Measurements from ENCODE around the gene SMO. TPM values are rescaled to one million over a fixed set of nuclear protein-coding genes. Genes with fewer than 3 reads are reported as not detected.
A peak's percentile ranks its signal among the peaks of the same experiment; 100 is the strongest.

The SMO gene
- total and polyA plus RNA-seq, 4 donors, result 0.87 to 19.3 (median 3.6) TPM

- Histone ChIP-seq H3K9me3 (ENCODE audit: control insufficient read depth in 4 of 4, insufficient read depth in 3 of 4, low read length in 3 of 4) (no peaks in the 10 kb centered on the region), H3K27me3 (ENCODE audit: control insufficient read depth in 3 of 3, insufficient read depth in 3 of 3, low read length in 2 of 3) (peaks cover 0 to 7% (median 0%) of the 10 kb centered on the region in 3 donors), H3K36me3 (ENCODE audit: control insufficient read depth in 4 of 4, insufficient read depth in 4 of 4, low read length in 4 of 4) (peaks cover 0 to 10% (median 3%) of the 10 kb centered on the region in 4 donors), H3K4me3 (no peak overlapping the region), H3K4me1 (ENCODE audit: control insufficient read depth in 5 of 5, insufficient read depth in 5 of 5, low read length in 5 of 5) (peaks cover 3 to 18% (median 10%) of the 10 kb centered on the region in 5 donors), H3K9ac (ENCODE audit: insufficient read depth in 1 of 2, low read length in 2 of 2) (peak overlapping the region in 1 of 2 donors; percentile 25), H3K27ac (ENCODE audit: low read depth in 1 of 2, low read length in 1 of 2) (no peak overlapping the region)
- no peak for ATAC-seq (ENCODE audit: insufficient read depth, low FRiP score)
- WGBS, 2 donors, result 83 to 96% methylated on average over 3 of the region's 3 CpGs
- TF ChIP-seq CTCF (IDR thresholded peaks at IDR 0.05; ENCODE audit: control extremely low read depth, extremely low read depth), result no peak
- DNase-seq, result no peak
These were observed 2.8 kb downstream of the SMO start for GRCh38 chr7:129191272-129191671.

GRCh38 chr7:129193892-129194291 is 5.5 kb downstream of the SMO start:
- peaks cover 0 to 7% (median 0%) of the 10 kb centered on the region in 3 donors for H3K27me3 ChIP-seq (ENCODE audit: control insufficient read depth in 3 of 3, insufficient read depth in 3 of 3, low read length in 2 of 3)
- 80 to 94% methylated on average over 3 of the region's 3 CpGs for WGBS, 2 donors
- no peak for TF ChIP-seq CTCF (IDR thresholded peaks at IDR 0.05; ENCODE audit: control extremely low read depth, extremely low read depth)
- no peaks in the 10 kb centered on the region for H3K9me3 ChIP-seq (ENCODE audit: control insufficient read depth in 4 of 4, insufficient read depth in 3 of 4, low read length in 3 of 4)
- peaks cover 0 to 10% (median 3%) of the 10 kb centered on the region in 4 donors for H3K36me3 ChIP-seq (ENCODE audit: control insufficient read depth in 4 of 4, insufficient read depth in 4 of 4, low read length in 4 of 4)
- no peak overlapping the region for H3K27ac ChIP-seq (ENCODE audit: low read depth in 1 of 2, low read length in 1 of 2)
- no peak overlapping the region for H3K9ac ChIP-seq (ENCODE audit: insufficient read depth in 1 of 2, low read length in 2 of 2)
- H3K4me3 ChIP-seq, result no peak overlapping the region
- DNase-seq, result no peak
- ATAC-seq (ENCODE audit: insufficient read depth, low FRiP score), result no peak
- peaks cover 3 to 10% (median 9%) of the 10 kb centered on the region in 5 donors for H3K4me1 ChIP-seq (ENCODE audit: control insufficient read depth in 5 of 5, insufficient read depth in 5 of 5, low read length in 5 of 5)

- Histone ChIP-seq H3K27ac (ENCODE audit: low read depth in 1 of 2, low read length in 1 of 2) (no peak overlapping the region), H3K27me3 (ENCODE audit: control insufficient read depth in 3 of 3, insufficient read depth in 3 of 3, low read length in 2 of 3) (no peaks in the 10 kb centered on the region), H3K9me3 (ENCODE audit: control insufficient read depth in 4 of 4, insufficient read depth in 3 of 4, low read length in 3 of 4) (no peaks in the 10 kb centered on the region), H3K4me1 (ENCODE audit: control insufficient read depth in 5 of 5, insufficient read depth in 5 of 5, low read length in 5 of 5) (no peaks in the 10 kb centered on the region), H3K36me3 (ENCODE audit: control insufficient read depth in 4 of 4, insufficient read depth in 4 of 4, low read length in 4 of 4) (peaks cover 0 to 9% (median 2%) of the 10 kb centered on the region in 4 donors), H3K4me3 (no peak overlapping the region), H3K9ac (ENCODE audit: insufficient read depth in 1 of 2, low read length in 2 of 2) (no peak overlapping the region)
- ATAC-seq (ENCODE audit: insufficient read depth, low FRiP score) (no peak), DNase-seq (no peak)
- no peak for TF ChIP-seq CTCF (IDR thresholded peaks at IDR 0.05; ENCODE audit: control extremely low read depth, extremely low read depth)
- WGBS, 2 donors, result 64 to 80% methylated on average over 4 of the region's 4 CpGs
These were observed 9.3 kb downstream of the SMO start for GRCh38 chr7:129197771-129198170.

- no peak for DNase-seq
- H3K36me3 ChIP-seq (ENCODE audit: control insufficient read depth in 4 of 4, insufficient read depth in 4 of 4, low read length in 4 of 4), result peaks cover 0 to 17% (median 4%) of the 10 kb centered on the region in 4 donors
- no peak overlapping the region for H3K4me3 ChIP-seq
- no peak for TF ChIP-seq CTCF (IDR thresholded peaks at IDR 0.05; ENCODE audit: control extremely low read depth, extremely low read depth)
- no peak overlapping the region for H3K27ac ChIP-seq (ENCODE audit: low read depth in 1 of 2, low read length in 1 of 2)
- no peaks in the 10 kb centered on the region for H3K4me1 ChIP-seq (ENCODE audit: control insufficient read depth in 5 of 5, insufficient read depth in 5 of 5, low read length in 5 of 5)
- no peak for ATAC-seq (ENCODE audit: insufficient read depth, low FRiP score)
- no peaks in the 10 kb centered on the region for H3K9me3 ChIP-seq (ENCODE audit: control insufficient read depth in 4 of 4, insufficient read depth in 3 of 4, low read length in 3 of 4)
- H3K27me3 ChIP-seq (ENCODE audit: control insufficient read depth in 3 of 3, insufficient read depth in 3 of 3, low read length in 2 of 3), result no peaks in the 10 kb centered on the region
- WGBS, 2 donors, result 97 to 98% methylated on average over 4 of the region's 4 CpGs
- H3K9ac ChIP-seq (ENCODE audit: insufficient read depth in 1 of 2, low read length in 2 of 2), result no peak overlapping the region
These were observed 11.0 kb downstream of the SMO start for GRCh38 chr7:129199406-129199805.
